MM.1S (cell line): ENCODE data around the gene MYH7B.

Experiments
- EZH2 ChIP-seq: fragments of 300-600 bp; sonication (generic); optimal IDR thresholded peaks from 2 replicates; pipeline ENCODE3; 2017; ENCODE audit warnings: low read depth, mild to moderate bottlenecking, antibody characterized with exemption, low read length, mixed read lengths
- EZH2phosphoT487 ChIP-seq: fragments of 300-600 bp; sonication (generic); IDR thresholded peaks from 2 replicates; pipeline ENCODE4 v1.6.1; 2018; ENCODE audit warnings: antibody characterized with exemption, low read length
- TF ChIP-seq, protein P1 (sequence below): fragments of 300-600 bp; sonication (generic); IDR thresholded peaks from 2 replicates; pipeline ENCODE4 v1.5.1; 2016; ENCODE audit warnings: antibody characterized with exemption, low read length, mixed read lengths

DNA sequence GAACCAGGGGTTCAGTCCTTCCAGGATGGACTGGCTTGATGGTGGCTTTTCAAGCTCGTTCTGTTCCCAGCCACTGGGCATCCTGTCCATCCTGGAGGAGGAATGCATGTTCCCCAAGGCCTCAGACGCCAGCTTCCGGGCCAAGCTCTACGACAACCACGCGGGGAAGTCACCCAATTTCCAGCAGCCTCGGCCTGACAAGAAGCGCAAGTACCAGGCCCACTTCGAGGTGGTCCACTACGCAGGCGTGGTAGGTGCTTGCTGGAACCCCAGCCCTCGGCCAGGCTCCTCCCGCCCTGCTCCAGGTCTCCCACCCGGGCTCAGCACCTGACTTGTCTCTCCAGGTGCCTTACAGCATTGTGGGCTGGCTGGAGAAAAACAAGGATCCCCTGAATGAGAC lies 34.0 kb downstream of the MYH7B start:
- TF ChIP-seq, protein P1, sequence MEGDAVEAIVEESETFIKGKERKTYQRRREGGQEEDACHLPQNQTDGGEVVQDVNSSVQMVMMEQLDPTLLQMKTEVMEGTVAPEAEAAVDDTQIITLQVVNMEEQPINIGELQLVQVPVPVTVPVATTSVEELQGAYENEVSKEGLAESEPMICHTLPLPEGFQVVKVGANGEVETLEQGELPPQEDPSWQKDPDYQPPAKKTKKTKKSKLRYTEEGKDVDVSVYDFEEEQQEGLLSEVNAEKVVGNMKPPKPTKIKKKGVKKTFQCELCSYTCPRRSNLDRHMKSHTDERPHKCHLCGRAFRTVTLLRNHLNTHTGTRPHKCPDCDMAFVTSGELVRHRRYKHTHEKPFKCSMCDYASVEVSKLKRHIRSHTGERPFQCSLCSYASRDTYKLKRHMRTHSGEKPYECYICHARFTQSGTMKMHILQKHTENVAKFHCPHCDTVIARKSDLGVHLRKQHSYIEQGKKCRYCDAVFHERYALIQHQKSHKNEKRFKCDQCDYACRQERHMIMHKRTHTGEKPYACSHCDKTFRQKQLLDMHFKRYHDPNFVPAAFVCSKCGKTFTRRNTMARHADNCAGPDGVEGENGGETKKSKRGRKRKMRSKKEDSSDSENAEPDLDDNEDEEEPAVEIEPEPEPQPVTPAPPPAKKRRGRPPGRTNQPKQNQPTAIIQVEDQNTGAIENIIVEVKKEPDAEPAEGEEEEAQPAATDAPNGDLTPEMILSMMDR: no peak
- TF ChIP-seq EZH2 (no peak), EZH2phosphoT487 (no peak)
